GM12891 (cell line): ENCODE results near the gene RAPGEF5.

Experiments used
- POLR2A ChIP-seq: IDR thresholded peaks from 2 replicates; pipeline ENCODE4 v1.6.1; 2011; ENCODE audit warnings: low read depth, low read length, control low read depth
- POLR2AphosphoS5 ChIP-seq: IDR thresholded peaks from 2 replicates; pipeline ENCODE4 v1.6.1; 2011; ENCODE audit warnings: low read depth, low read length, control low read depth

DNA sequence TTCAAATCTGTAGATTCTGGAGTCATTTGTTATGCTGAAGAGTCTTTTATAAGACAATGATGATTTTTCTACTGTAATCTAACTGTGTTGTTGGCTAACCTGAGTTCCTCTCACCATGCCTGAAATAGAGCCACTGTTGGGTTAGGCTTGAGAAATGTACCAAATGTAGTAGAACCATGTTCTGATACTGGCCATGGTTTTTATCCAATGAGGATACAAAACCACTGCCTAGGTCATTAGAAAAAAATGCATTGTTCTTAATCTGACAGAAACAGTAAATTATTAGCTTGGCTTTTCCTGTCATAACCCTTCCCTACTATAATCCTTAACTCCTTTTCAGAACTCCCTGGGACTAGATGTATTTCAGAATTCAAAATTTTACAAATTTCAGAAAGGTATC, 86.6 kb downstream of the RAPGEF5 start:
- TF ChIP-seq POLR2AphosphoS5 = no peak
- TF ChIP-seq POLR2A = no peak
